ENCODE data around the gene CENPB.

The CENPB gene

GRCh38 chr20:3782597-3782996 lies 3.9 kb downstream of the CENPB start:
- TF ChIP-seq, protein P1, sequence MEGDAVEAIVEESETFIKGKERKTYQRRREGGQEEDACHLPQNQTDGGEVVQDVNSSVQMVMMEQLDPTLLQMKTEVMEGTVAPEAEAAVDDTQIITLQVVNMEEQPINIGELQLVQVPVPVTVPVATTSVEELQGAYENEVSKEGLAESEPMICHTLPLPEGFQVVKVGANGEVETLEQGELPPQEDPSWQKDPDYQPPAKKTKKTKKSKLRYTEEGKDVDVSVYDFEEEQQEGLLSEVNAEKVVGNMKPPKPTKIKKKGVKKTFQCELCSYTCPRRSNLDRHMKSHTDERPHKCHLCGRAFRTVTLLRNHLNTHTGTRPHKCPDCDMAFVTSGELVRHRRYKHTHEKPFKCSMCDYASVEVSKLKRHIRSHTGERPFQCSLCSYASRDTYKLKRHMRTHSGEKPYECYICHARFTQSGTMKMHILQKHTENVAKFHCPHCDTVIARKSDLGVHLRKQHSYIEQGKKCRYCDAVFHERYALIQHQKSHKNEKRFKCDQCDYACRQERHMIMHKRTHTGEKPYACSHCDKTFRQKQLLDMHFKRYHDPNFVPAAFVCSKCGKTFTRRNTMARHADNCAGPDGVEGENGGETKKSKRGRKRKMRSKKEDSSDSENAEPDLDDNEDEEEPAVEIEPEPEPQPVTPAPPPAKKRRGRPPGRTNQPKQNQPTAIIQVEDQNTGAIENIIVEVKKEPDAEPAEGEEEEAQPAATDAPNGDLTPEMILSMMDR (IDR thresholded peaks at IDR 0.05; ENCODE audit: low read depth, low read length, missing control alignments): no peak
- H3K4me3 ChIP-seq (ENCODE audit: low read depth, low read length): no peak overlapping the region
- DNase-seq (ENCODE audit: low read depth): no peak

DNA sequence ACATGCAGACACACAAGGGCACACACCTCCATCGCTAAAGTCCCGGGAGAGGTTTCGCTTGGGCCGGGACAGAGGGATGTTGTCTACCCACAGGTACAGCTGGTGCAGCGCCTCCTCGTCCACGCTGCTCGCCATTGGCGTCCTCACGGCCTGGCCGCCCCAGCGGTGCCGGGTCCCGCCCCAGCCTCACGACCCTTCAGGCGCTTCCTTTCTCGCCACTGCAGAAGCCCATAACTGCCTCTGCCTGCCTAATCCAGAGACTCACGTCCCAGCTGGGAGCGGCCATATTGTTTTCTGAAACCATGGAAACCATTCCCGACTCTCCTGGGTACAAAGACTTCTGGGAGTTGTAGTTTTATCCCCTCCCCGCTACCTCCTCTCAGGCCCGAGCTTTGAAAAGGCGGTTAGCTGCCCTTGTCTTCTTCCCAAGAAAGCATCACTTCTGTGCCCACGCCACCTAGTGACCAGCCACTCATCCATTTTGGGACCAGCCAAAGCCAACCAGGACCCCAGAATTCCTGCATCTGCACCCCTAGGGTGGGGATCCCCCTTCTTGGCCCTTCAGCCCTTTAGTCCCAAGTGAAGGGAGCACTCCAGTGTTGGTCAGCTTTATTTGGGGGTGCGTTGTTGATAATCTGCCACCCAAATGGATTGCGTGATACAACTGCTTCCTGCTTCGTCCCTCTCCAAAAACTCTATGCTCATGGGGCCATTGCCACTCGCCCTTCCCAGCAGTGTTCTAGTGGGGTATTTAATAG lies 5.2 kb downstream of the CENPB start, which contains the start of gene SPEF1:
Gene SPEF1, minus strand, starts transcription at position 296 of the 758 bp plus-strand sequence. Its CDS starts 161 bp downstream, at position 135.
- no peak for DNase-seq (ENCODE audit: low read depth)
- TF ChIP-seq, protein P1 (IDR thresholded peaks at IDR 0.05; ENCODE audit: low read depth, low read length, missing control alignments): no peak
- peak within 1 kb of the TSS; percentile 43 for H3K4me3 ChIP-seq (ENCODE audit: low read depth, low read length)

DNA sequence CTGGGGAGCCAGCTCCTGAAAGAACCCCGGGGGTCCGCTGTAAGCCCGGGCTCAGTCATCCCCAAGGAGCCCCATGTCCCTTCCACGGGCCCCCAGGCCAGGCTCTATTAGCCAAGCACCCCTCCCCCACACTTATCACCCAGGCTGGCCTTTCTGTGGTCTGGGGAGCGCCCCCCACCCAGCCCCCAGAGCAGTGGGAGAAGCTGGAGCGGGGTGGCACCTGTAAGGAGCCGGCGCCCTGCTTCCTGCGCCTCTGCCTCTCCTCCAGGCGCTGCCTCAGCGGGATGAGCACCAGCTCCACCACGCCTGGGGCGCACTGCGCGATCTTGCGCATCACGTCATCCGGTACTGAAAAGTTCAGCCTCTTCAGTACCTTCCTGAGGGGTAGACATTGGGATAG lies 7.6 kb downstream of the CENPB start:
- H3K4me3 ChIP-seq (ENCODE audit: low read depth, low read length): no peak overlapping the region
- DNase-seq (ENCODE audit: low read depth): no peak
- TF ChIP-seq, protein P1 (IDR thresholded peaks at IDR 0.05; ENCODE audit: low read depth, low read length, missing control alignments): no peak

- TF ChIP-seq, protein P1 (IDR thresholded peaks at IDR 0.05; ENCODE audit: low read depth, low read length, missing control alignments): no peak
- DNase-seq (ENCODE audit: low read depth): no peak
- H3K4me3 ChIP-seq (ENCODE audit: low read depth, low read length): peak overlapping the region; percentile 32
Observed at GRCh38 chr20:3777716-3778629, 8.6 kb downstream of the CENPB start.

- TF ChIP-seq, protein P1 (IDR thresholded peaks at IDR 0.05; ENCODE audit: low read depth, low read length, missing control alignments): no peak
- DNase-seq (ENCODE audit: low read depth): no peak
- peak overlapping the region; percentile 32 for H3K4me3 ChIP-seq (ENCODE audit: low read depth, low read length)
Observed at GRCh38 chr20:3777381-3777715, 9.2 kb downstream of the CENPB start.

- H3K4me3 ChIP-seq (ENCODE audit: low read depth, low read length): no peak overlapping the region
- no peak for DNase-seq (ENCODE audit: low read depth)
- TF ChIP-seq, protein P1 (IDR thresholded peaks at IDR 0.05; ENCODE audit: low read depth, low read length, missing control alignments): no peak
Observed at GRCh38 chr20:3775457-3776108, 11.0 kb downstream of the CENPB start.
